ENCODE data around the gene BPIFB3. TPM values are rescaled to one million over a fixed set of nuclear protein-coding genes. Genes with fewer than 3 reads are reported as not detected.

Gene BPIFB3
- total and polyA plus RNA-seq, 9 of the 15 experiments (the other 6 are each of a cell fraction or from before 2014, with no cell fraction given) = not detected

GRCh38 chr20:33062105-33062824 lies 8.6 kb downstream of the BPIFB3 start:
- ATAC-seq (no peak), DNase-seq (ENCODE audit: extremely low read depth in 1 of 4, low spot score in 3 of 4) (no peak), FAIRE-seq (no peak)
- Histone ChIP-seq H3K9me1 (ENCODE audit: control insufficient read depth, insufficient read depth, low read length) (no peaks in the 10 kb centered on the region), H3K9ac (ENCODE audit: insufficient read depth in 1 of 2, low read depth in 2 of 2, low read length in 2 of 2) (no peak overlapping the region), H2AFZ (ENCODE audit: low read depth, low read length) (no peak overlapping the region), H3K9me3 (replicated peaks; ENCODE audit: control insufficient read depth, insufficient read depth, low read depth, low read length) (no peaks in the 10 kb centered on the region), H3K4me2 (ENCODE audit: insufficient read depth, low read length) (no peak overlapping the region), H4K20me1 (replicated peaks; ENCODE audit: control insufficient read depth, insufficient read depth, low read length) (peaks cover 13% of the 10 kb centered on the region; the same call in 1 of the 2 replicates), H3K27ac (ENCODE audit: extremely low read depth, low read depth, low read length) (no peak overlapping the region), H3K4me1 (replicated peaks in 1 of 2; ENCODE audit: control insufficient read depth in 2 of 2, insufficient read depth in 2 of 2, low read length in 2 of 2) (peaks cover 0 to 6% of the 10 kb centered on the region in 2 experiments; a peak in 1 of 5 replicates), H3K27me3 (ENCODE audit: control insufficient read depth in 2 of 2, insufficient read depth in 2 of 2, low read length in 2 of 2) (peaks cover 13 to 69% of the 10 kb centered on the region in 2 experiments; a peak in 4 of 5 replicates), H3K4me3 (no peak overlapping the region), H3K36me3 (ENCODE audit: control insufficient read depth, insufficient read depth, low read length) (no peaks in the 10 kb centered on the region), H3K79me2 (ENCODE audit: control insufficient read depth, insufficient read depth, low read length) (no peaks in the 10 kb centered on the region)
- 2% methylated on average over 8 of the region's 9 CpGs for WGBS (ENCODE audit: insufficient coverage, low coverage, missing lambda C conversion rate)
- no TSS peak for BruUV-seq (replicated peaks)
- intact Hi-C loops (cut with micrococcal nuclease) (no loop called here), in situ Hi-C loops (cut with MboI) (no loop called here)
- ChIA-PET CTCF (ENCODE audit: low intra/inter-chr PET ratio) (no interaction called here), POLR2A (no interaction called here)
- TF ChIP-seq ZBTB17 (CRISPR knock-in tag; IDR thresholded peaks at IDR 0.05) (peak; percentile 76), XRCC3 (IDR thresholded peaks at IDR 0.05) (no peak), GTF2A2 (tag; IDR thresholded peaks at IDR 0.05) (no peak), BACH1 (tag; IDR thresholded peaks at IDR 0.05) (no peak)

- WGBS (ENCODE audit: insufficient coverage, low coverage, missing lambda C conversion rate) = 0% methylated on average over 1 of the region's 1 CpG
- peaks cover 13 to 72% of the 10 kb centered on the region in 2 experiments; a peak in 4 of 5 replicates for H3K27me3 ChIP-seq (ENCODE audit: control insufficient read depth in 2 of 2, insufficient read depth in 2 of 2, low read length in 2 of 2)
Measured at GRCh38 chr20:33062825-33063149, 9.1 kb downstream of the BPIFB3 start.

More at GRCh38 chr20:33062825-33063149, 9.1 kb downstream of the BPIFB3 start:
- TF ChIP-seq ADNP (tag; IDR thresholded peaks at IDR 0.05) = no peak
- no TSS peak for BruUV-seq (replicated peaks)
- Histone ChIP-seq H3K79me2 (ENCODE audit: control insufficient read depth, insufficient read depth, low read length) (no peaks in the 10 kb centered on the region), H4K20me1 (replicated peaks; ENCODE audit: control insufficient read depth, insufficient read depth, low read length) (peaks cover 13% of the 10 kb centered on the region; the same call in 1 of the 2 replicates), H3K27ac (ENCODE audit: extremely low read depth, low read depth, low read length) (no peak overlapping the region), H3K4me3 (no peak overlapping the region), H3K9me3 (replicated peaks; ENCODE audit: control insufficient read depth, insufficient read depth, low read depth, low read length) (no peaks in the 10 kb centered on the region), H3K9ac (ENCODE audit: insufficient read depth in 1 of 2, low read depth in 2 of 2, low read length in 2 of 2) (no peak overlapping the region), H3K4me2 (ENCODE audit: insufficient read depth, low read length) (no peak overlapping the region), H3K9me1 (ENCODE audit: control insufficient read depth, insufficient read depth, low read length) (no peaks in the 10 kb centered on the region), H2AFZ (ENCODE audit: low read depth, low read length) (no peak overlapping the region), H3K36me3 (ENCODE audit: control insufficient read depth, insufficient read depth, low read length) (no peaks in the 10 kb centered on the region), H3K4me1 (replicated peaks in 1 of 2; ENCODE audit: control insufficient read depth in 2 of 2, insufficient read depth in 2 of 2, low read length in 2 of 2) (peaks cover 0 to 6% of the 10 kb centered on the region in 2 experiments; a peak in 1 of 5 replicates)
- DNase-seq (ENCODE audit: extremely low read depth in 1 of 4, low spot score in 3 of 4) = no peak
- intact Hi-C loops (cut with micrococcal nuclease) (no loop called here), in situ Hi-C loops (cut with MboI) (no loop called here)
- no peak for FAIRE-seq
- no peak for ATAC-seq
- ChIA-PET CTCF (ENCODE audit: low intra/inter-chr PET ratio) (no interaction called here), POLR2A (interaction anchor here (0.6 kb wide), 1 partner anchor 10 kb away, joined by 3 read pairs; no protein-coding TSS in a partner anchor)
